Transverse colon (tissue), 4 donors: Measurements from ENCODE around the gene FILIP1L. TPM values are rescaled to one million over a fixed set of nuclear protein-coding genes. Genes with fewer than 3 reads are reported as not detected.

Experiments
- DNase-seq: peaks from one replicate; pipeline ENCODE4 v3.0.0-alpha.2; 2019
- H3K27ac ChIP-seq, 4 donors: fragments of 200-600 bp; sonication (generic); 2 replicates each; pipeline ENCODE4 v1.5.1; 2016 to 2018; ENCODE audit warnings: inconsistent platforms in 4 of 4
- H3K27me3 ChIP-seq: fragments of 200-600 bp; sonication (generic); 2 replicates; pipeline ENCODE4 v1.5.1; 2017; ENCODE audit warnings: inconsistent platforms
- H3K36me3 ChIP-seq, 4 donors: fragments of 200-600 bp; sonication (generic); 2 replicates each; pipeline ENCODE4 v1.5.1; 2017 to 2019; ENCODE audit warnings: inconsistent platforms in 4 of 4
- H3K4me1 ChIP-seq, 4 donors: fragments of 200-600 bp; sonication (generic); 2 replicates each; pipeline ENCODE4 v1.5.1; 2017 to 2020; ENCODE audit warnings: inconsistent platforms in 4 of 4
- H3K4me3 ChIP-seq, 4 donors: fragments of 200-600 bp; sonication (generic); 1 replicate in 1 of 4; 2 replicates in 3 of 4; pipeline versions ENCODE4 v1.5.1 to v1.6.1; 2017 to 2019; ENCODE audit warnings: inconsistent platforms in 4 of 4
- H3K9me3 ChIP-seq, 2 donors: fragments of 200-600 bp; sonication (generic); 2 replicates each; pipeline ENCODE4 v1.5.1; 2017 to 2019; ENCODE audit warnings: inconsistent platforms in 2 of 2
- EP300 ChIP-seq: sonication (generic); formaldehyde crosslinking; IDR thresholded peaks from one replicate; pipeline ENCODE4 v1.6.1; 2017; ENCODE audit warnings: antibody characterized with exemption, low read depth
- POLR2A ChIP-seq: fragments of 450-650 bp; IDR thresholded peaks from one replicate; pipeline ENCODE4 v1.6.1; 2016; ENCODE audit warnings: antibody characterized with exemption, mild to moderate bottlenecking, moderate library complexity
- POLR2AphosphoS5 ChIP-seq, 3 donors: sonication (generic); formaldehyde crosslinking; IDR thresholded peaks; one replicate each; pipeline ENCODE4 v1.6.1; 2016; ENCODE audit warnings: antibody characterized with exemption in 3 of 3
- WGBS, 2 donors: methylation state at CpG; one replicate each; pipeline ENCODE4 v1.1.5; 2018; ENCODE audit warnings: low coverage in 1 of 2; 5-methylcytosine and 5-hydroxymethylcytosine counted together
- in situ Hi-C, 4 donors: fragments of 200-750 bp; cut with MboI; loops; one replicate each; pipeline versions ENCODE4 v1.15.0 to v1.15.1; 2017; ENCODE audit warnings: low sequenced_read_pairs in 3 of 4, low pct_ligation_motif_present in 1 of 4, low pct_unique_long_range_greater_than_20kb in 1 of 4
- intact Hi-C: fragments of 100-400 bp; cut with DNase I; formaldehyde crosslinking; loops from one replicate; pipeline ENCODE4 v1.15.1; 2023; ENCODE audit warnings: low total_unique reads
- total RNA-seq, 4 donors: library from RNA; depleted of rRNA; stranded (reverse); fragments of >200 nt; gene quantifications; one replicate each; pipeline ENCODE4 v1.1.0, GENCODE V29; 2016
- TF ChIP-seq, protein P1 (sequence below), 5 experiments: fragments of 200-600 bp in 3 of 5; fragments of 450-650 bp in 2 of 5; sonication (generic) in 3 of 5; IDR thresholded peaks; 1 replicate in 2 of 5; 2 replicates in 3 of 5; pipeline ENCODE4 v1.5.1; 2016 to 2017; ENCODE audit warnings: antibody characterized with exemption in 5 of 5, inconsistent platforms in 3 of 5, mild to moderate bottlenecking in 2 of 5, moderate library complexity in 1 of 5

The FILIP1L gene
- total RNA-seq, 4 donors from 2014 or later, result 12.3 to 38.2 (median 26.9) TPM

DNA sequence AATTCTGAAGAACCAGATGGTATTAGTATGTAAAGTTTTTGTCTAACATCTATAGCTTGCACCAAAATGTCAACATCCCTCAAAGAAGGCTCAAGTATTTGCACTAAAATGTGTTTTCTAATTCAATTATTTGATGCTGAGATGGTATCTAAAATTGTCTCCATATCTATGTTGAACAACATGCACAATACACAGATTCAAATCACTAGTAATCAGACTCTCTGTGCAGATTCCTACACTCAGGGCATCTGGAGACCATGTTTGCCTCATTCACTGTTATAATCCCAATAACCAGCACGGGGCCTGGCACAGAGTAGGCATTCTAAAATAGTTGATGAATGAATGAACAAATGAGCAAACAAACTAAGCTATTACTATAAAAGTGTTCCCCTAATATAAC lies 2.6 kb downstream of the FILIP1L start:
- no peak for DNase-seq
- no peaks in the 10 kb centered on the region for H3K9me3 ChIP-seq
- H3K4me1 ChIP-seq, result peaks cover 12 to 16% (median 15%) of the 10 kb centered on the region in 4 donors
- WGBS, 2 donors, result 60 to 78% methylated on average over 1 of the region's 1 CpG
- no peak overlapping the region for H3K4me3 ChIP-seq
- no peaks in the 10 kb centered on the region for H3K36me3 ChIP-seq
- in situ Hi-C loops (no loop called here), intact Hi-C loops (no loop called here)
- no peak overlapping the region for H3K27ac ChIP-seq
- H3K27me3 ChIP-seq, result no peaks in the 10 kb centered on the region
- TF ChIP-seq EP300 (no peak), POLR2A (no peak), POLR2AphosphoS5 (IDR thresholded peaks at IDR 0.05) (no peak)
- TF ChIP-seq, protein P1, sequence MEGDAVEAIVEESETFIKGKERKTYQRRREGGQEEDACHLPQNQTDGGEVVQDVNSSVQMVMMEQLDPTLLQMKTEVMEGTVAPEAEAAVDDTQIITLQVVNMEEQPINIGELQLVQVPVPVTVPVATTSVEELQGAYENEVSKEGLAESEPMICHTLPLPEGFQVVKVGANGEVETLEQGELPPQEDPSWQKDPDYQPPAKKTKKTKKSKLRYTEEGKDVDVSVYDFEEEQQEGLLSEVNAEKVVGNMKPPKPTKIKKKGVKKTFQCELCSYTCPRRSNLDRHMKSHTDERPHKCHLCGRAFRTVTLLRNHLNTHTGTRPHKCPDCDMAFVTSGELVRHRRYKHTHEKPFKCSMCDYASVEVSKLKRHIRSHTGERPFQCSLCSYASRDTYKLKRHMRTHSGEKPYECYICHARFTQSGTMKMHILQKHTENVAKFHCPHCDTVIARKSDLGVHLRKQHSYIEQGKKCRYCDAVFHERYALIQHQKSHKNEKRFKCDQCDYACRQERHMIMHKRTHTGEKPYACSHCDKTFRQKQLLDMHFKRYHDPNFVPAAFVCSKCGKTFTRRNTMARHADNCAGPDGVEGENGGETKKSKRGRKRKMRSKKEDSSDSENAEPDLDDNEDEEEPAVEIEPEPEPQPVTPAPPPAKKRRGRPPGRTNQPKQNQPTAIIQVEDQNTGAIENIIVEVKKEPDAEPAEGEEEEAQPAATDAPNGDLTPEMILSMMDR (IDR thresholded peaks at IDR 0.05), result no peak

GRCh38 chr3:100110162-100110561 lies 4.1 kb downstream of the FILIP1L start:
- no peak overlapping the region for H3K27ac ChIP-seq
- 85% methylated on average over 1 of the region's 1 CpG; no CpG with 5 or more reads in 1 of the 2 donors for WGBS, 2 donors
- no peak for DNase-seq

DNA sequence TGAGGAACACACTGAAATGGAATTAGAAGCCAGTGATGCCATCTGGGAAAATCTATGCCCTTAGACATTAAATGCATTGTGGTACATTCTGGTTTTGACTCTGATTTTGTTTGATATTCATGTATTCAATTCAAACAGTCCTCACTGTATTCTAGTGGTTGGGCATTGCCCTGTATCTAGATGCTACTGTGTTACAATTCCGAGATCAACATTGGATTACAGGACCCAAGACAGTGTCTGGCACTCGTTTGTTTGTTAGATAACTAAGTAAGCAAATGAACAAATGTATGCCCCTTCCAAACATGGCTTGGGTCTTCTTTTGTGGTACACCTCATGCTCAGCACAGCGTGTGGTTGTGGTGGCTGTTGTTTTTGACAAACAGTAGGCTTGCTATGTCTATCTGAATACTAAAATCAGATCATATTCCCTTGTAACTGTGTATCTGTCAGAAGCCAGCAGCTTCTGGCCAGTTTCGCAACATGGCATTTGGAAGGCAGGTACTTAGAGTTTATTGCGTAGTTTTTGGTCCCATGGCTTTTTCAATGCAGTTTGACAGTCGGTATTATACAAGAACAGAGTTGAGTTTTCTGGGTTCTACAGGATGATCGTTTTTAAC lies 5.7 kb downstream of the FILIP1L start:
- in situ Hi-C loops, result no loop called here
- peak overlapping the region in 2 of 4 donors; percentile 48 for H3K27ac ChIP-seq
- intact Hi-C loops, result no loop called here
- no peaks in the 10 kb centered on the region for H3K36me3 ChIP-seq
- WGBS, 2 donors, result 82 to 85% methylated on average over 4 to 7 of the region's 7 CpGs
- no peak for DNase-seq
- no peaks in the 10 kb centered on the region for H3K27me3 ChIP-seq
- H3K4me3 ChIP-seq, result no peak overlapping the region
- H3K9me3 ChIP-seq, result no peaks in the 10 kb centered on the region
- TF ChIP-seq EP300 (no peak), POLR2A (no peak), POLR2AphosphoS5 (IDR thresholded peaks at IDR 0.05) (no peak)
- TF ChIP-seq, protein P1 (IDR thresholded peaks at IDR 0.05), result no peak
- peaks cover 26 to 44% (median 29%) of the 10 kb centered on the region in 4 donors for H3K4me1 ChIP-seq

More at GRCh38 chr3:100110162-100110561, 4.1 kb downstream of the FILIP1L start:
- peaks cover 22 to 30% (median 25%) of the 10 kb centered on the region in 4 donors for H3K4me1 ChIP-seq
- H3K27me3 ChIP-seq, result no peaks in the 10 kb centered on the region
- in situ Hi-C loops, result no loop called here
- no peak overlapping the region for H3K4me3 ChIP-seq
- H3K36me3 ChIP-seq, result no peaks in the 10 kb centered on the region
- intact Hi-C loops, result no loop called here
- no peak for TF ChIP-seq POLR2A
- TF ChIP-seq, protein P1 (IDR thresholded peaks at IDR 0.05), result no peak
- TF ChIP-seq EP300, result no peak
- no peak for TF ChIP-seq POLR2AphosphoS5 (IDR thresholded peaks at IDR 0.05)
- H3K9me3 ChIP-seq, result no peaks in the 10 kb centered on the region

GRCh38 chr3:100107221-100107814 lies 7.0 kb downstream of the FILIP1L start:
- no peaks in the 10 kb centered on the region for H3K36me3 ChIP-seq
- peaks cover 26 to 47% (median 29%) of the 10 kb centered on the region in 4 donors for H3K4me1 ChIP-seq
- no peak overlapping the region for H3K4me3 ChIP-seq
- in situ Hi-C loops, result no loop called here
- intact Hi-C loops, result no loop called here
- TF ChIP-seq POLR2A (no peak), POLR2AphosphoS5 (IDR thresholded peaks at IDR 0.05) (peak in 1 of 3 donors; percentile 23)
- TF ChIP-seq, protein P1 (IDR thresholded peaks at IDR 0.05), result no peak
- H3K27me3 ChIP-seq, result no peaks in the 10 kb centered on the region
- H3K27ac ChIP-seq, result peak overlapping the region; percentile 21 to 58 (median 48)
- H3K9me3 ChIP-seq, result no peaks in the 10 kb centered on the region
- 28 to 29% methylated on average over 4 of the region's 4 CpGs for WGBS, 2 donors
- no peak for DNase-seq
